Nephron progenitor cell (in vitro differentiated cells): ENCODE results near the gene AXL.

Experiments used
- DNase-seq: peaks from one replicate; pipeline ENCODE4 v3.0.0; 2021
- H3K27ac Mint-ChIP-seq: 2 replicates; pipeline ENCODE4 v1.8.0; 2021; ENCODE audit warnings: mild to moderate bottlenecking, moderate library complexity, mixed read lengths
- H3K27me3 Mint-ChIP-seq: 2 replicates; pipeline ENCODE4 v1.8.0; 2021; ENCODE audit warnings: mild to moderate bottlenecking, low read depth, mixed read lengths; ENCODE audit not compliant: poor library complexity
- H3K36me3 Mint-ChIP-seq: 2 replicates; pipeline ENCODE4 v1.8.0; 2021; ENCODE audit warnings: low read depth, mixed read lengths
- H3K4me1 Mint-ChIP-seq: 2 replicates; pipeline ENCODE4 v1.8.0; 2021; ENCODE audit warnings: mixed read lengths
- H3K4me3 Mint-ChIP-seq: 2 replicates; pipeline ENCODE4 v1.8.0; 2021; ENCODE audit warnings: mild to moderate bottlenecking, moderate library complexity, mixed read lengths
- H3K9me3 Mint-ChIP-seq: 2 replicates; pipeline ENCODE4 v1.8.0; 2021; ENCODE audit warnings: mild to moderate bottlenecking, moderate library complexity, mixed read lengths
- TF ChIP-seq, protein P1 (sequence below): fragments of 200-600 bp; sonication (generic); IDR thresholded peaks from 2 replicates; pipeline ENCODE4 v1.5.0; 2021; ENCODE audit warnings: antibody characterized with exemption

AXL gene

DNA sequence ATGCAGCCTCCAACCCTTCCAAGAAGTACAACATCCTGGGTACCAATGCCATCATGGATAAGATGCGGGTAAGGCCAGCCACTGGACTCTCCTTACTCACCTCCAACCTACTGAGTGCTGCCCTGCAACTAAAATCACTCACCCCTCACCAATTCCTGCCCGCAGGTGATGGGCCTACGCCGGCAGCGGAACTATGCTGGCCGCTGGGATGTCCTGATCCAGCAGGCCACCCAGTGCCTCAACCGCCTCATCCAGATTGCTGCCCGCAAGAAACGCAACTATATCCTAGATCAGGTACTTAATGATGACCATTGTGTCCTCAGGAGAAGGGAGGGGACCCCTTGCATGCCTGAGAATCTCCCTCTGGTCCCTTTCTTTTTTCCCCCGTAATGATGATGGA lies 75.4 kb downstream of the AXL start:
- peaks cover 81% of the 10 kb centered on the region for H3K36me3 Mint-ChIP-seq
- no peak for DNase-seq

DNA sequence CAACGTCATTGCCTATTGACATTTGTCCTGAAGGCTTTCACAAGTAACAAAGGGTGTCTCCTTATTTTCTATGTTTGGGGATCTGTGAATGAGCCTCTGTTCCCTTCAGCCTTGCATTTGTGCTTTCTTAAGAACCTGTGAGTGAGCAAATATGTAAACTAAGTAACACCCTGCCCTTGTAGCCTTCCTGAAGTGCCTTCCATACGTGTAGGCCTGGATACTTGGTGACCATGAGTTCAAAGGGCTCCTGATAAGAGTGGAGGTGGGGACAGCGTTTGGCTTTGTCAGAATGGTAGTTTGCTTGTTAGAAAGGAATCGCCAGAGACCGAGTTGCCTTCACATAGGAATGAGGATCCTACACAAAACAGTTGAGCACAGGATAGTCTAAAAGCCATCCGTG lies 76.5 kb downstream of the AXL start:
- no peak overlapping the region for H3K27ac Mint-ChIP-seq
- TF ChIP-seq, protein P1, sequence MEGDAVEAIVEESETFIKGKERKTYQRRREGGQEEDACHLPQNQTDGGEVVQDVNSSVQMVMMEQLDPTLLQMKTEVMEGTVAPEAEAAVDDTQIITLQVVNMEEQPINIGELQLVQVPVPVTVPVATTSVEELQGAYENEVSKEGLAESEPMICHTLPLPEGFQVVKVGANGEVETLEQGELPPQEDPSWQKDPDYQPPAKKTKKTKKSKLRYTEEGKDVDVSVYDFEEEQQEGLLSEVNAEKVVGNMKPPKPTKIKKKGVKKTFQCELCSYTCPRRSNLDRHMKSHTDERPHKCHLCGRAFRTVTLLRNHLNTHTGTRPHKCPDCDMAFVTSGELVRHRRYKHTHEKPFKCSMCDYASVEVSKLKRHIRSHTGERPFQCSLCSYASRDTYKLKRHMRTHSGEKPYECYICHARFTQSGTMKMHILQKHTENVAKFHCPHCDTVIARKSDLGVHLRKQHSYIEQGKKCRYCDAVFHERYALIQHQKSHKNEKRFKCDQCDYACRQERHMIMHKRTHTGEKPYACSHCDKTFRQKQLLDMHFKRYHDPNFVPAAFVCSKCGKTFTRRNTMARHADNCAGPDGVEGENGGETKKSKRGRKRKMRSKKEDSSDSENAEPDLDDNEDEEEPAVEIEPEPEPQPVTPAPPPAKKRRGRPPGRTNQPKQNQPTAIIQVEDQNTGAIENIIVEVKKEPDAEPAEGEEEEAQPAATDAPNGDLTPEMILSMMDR, result no peak
- peaks cover 82% of the 10 kb centered on the region for H3K36me3 Mint-ChIP-seq
- no peak overlapping the region for H3K4me3 Mint-ChIP-seq
- no peak for DNase-seq
- H3K27me3 Mint-ChIP-seq, result peaks cover 3% of the 10 kb centered on the region
- H3K9me3 Mint-ChIP-seq, result no peaks in the 10 kb centered on the region
- peaks cover 10% of the 10 kb centered on the region for H3K4me1 Mint-ChIP-seq

More for the DNA sequence above, 75.4 kb downstream of the AXL start:
- Mint-ChIP-seq H3K4me3 (no peak overlapping the region), H3K9me3 (no peaks in the 10 kb centered on the region), H3K27me3 (peaks cover 3% of the 10 kb centered on the region), H3K27ac (no peak overlapping the region), H3K4me1 (peaks cover 10% of the 10 kb centered on the region)
- TF ChIP-seq, protein P1, result no peak

DNA sequence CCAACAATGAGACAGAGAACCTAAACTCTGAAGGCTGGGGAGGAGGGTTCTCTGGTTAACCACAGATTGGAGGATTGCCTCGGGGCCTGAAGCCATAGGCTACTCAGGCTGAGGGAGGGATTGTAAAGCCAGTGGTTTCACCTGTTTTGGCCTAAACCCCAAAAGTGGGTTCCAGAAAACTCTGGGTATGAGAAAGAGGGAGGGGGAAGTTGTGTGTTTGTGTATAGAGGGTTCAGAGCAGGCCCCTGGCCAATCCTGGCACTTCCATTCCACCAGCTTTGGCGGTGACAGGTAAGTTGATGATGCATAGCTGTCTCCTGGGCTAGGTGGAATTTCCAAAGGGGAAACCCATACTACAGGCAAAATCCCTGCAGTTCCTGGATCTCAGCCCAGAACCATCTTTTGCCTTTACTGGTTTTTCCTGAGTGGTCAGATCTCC lies 77.4 kb downstream of the AXL start:
- H3K27me3 Mint-ChIP-seq, result no peaks in the 10 kb centered on the region
- no peak overlapping the region for H3K4me3 Mint-ChIP-seq
- H3K36me3 Mint-ChIP-seq, result peaks cover 83% of the 10 kb centered on the region
- no peak for DNase-seq
- H3K4me1 Mint-ChIP-seq, result peaks cover 10% of the 10 kb centered on the region
- TF ChIP-seq, protein P1, result no peak
- H3K9me3 Mint-ChIP-seq, result no peaks in the 10 kb centered on the region
- peak overlapping the region; percentile 32 for H3K27ac Mint-ChIP-seq

DNA sequence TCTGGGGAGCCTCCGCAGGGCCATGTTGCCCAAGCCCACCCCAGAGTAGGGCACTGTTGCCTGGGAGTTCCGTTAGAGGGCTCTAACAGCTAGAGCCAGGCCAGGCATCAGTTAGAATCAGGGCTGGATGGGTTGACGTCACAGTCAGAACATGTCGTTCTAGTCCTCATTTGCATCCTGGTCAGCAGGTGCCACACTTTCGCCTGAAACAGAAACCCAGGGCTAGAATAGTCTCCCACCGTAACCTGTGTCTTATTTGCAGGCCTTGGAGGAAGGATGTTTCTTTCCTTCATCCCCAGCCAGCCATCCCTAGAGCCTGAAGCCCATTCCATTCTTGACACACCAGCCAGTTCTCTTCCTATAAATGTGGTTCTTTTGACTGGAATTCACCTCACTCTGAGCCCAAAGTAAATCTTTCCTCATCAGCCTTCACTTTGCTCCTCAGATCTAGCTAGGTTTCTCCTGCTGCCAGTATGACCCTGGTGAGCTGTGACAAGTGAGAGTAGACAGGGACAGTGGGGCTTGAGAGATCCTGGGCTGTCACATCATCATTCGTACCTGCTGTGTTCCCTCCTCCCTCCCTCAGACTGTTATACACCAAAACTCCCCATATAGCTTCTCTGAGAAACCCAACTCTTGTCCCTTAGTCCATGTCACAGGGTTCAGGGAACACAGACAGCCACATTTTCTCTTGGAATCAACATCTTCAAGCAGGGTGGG lies 78.8 kb downstream of the AXL start:
- H3K36me3 Mint-ChIP-seq, result peaks cover 86% of the 10 kb centered on the region
- peak overlapping the region; percentile 96 for H3K27ac Mint-ChIP-seq
- no peak for DNase-seq
- peaks cover 10% of the 10 kb centered on the region for H3K4me1 Mint-ChIP-seq
- H3K9me3 Mint-ChIP-seq, result no peaks in the 10 kb centered on the region
- TF ChIP-seq, protein P1, result no peak
- H3K4me3 Mint-ChIP-seq, result no peak overlapping the region
- H3K27me3 Mint-ChIP-seq, result no peaks in the 10 kb centered on the region

DNA sequence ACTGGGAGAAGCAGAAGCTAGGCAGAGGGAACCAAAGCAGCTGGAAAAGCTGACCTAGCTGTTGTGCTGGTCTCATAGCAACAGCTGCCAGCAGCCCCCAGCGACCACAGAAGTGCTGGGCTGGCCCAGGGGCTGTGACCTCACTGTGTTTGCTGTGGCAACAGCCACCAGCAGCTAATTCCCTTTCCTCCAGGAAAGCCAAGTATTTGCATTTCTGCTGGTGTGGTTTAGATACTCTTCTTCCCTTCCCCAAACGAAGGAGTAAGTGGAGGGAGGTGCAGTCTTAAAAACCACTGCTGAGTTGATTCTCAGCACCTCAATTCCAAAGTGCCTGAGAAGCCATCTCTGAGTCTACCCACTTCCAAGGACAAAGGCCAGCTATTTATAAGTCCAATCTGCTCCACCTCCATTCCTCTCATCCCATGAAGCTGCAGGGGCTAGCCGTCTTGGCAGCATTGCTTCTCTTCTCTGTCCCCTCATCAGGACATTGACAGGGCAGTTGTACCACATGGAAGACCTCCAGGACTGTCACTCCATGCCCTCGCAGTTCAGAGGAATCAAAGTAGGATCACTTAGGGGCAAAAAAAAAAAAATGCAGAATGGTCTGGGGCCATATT lies 79.4 kb downstream of the AXL start:
- TF ChIP-seq, protein P1, result no peak
- H3K36me3 Mint-ChIP-seq, result peaks cover 87% of the 10 kb centered on the region
- H3K9me3 Mint-ChIP-seq, result no peaks in the 10 kb centered on the region
- H3K4me3 Mint-ChIP-seq, result no peak overlapping the region
- no peaks in the 10 kb centered on the region for H3K27me3 Mint-ChIP-seq
- peak overlapping the region; percentile 97 for H3K27ac Mint-ChIP-seq
- peaks cover 10% of the 10 kb centered on the region for H3K4me1 Mint-ChIP-seq
- no peak for DNase-seq
